Measurements from ENCODE around the gene ST8SIA1. TPM values are rescaled to one million over a fixed set of nuclear protein-coding genes. Genes with fewer than 3 reads are reported as not detected.

The ST8SIA1 gene
- total RNA-seq, 1 experiment from 2014 or later, result not detected

GRCh38 chr12:22238211-22238610, 96.3 kb downstream of the ST8SIA1 start:
- Histone ChIP-seq H3K18ac (ENCODE audit: insufficient read length, low read depth, low read length) (no peak overlapping the region), H4K8ac (replicated peaks; ENCODE audit: insufficient read length, low read depth, low read length) (no peak overlapping the region), H2BK20ac (ENCODE audit: low read depth, low read length, poor library complexity, severe bottlenecking) (no peak overlapping the region), H2BK12ac (ENCODE audit: insufficient read length, low read depth, low read length) (no peak overlapping the region), H3K4me2 (ENCODE audit: insufficient read depth, insufficient read length, low read length) (no peak overlapping the region), H3K79me1 (ENCODE audit: insufficient read depth, low read depth, low read length, poor library complexity, severe bottlenecking) (no peaks in the 10 kb centered on the region), H3K9me3 (ENCODE audit: control insufficient read depth, low read depth, low read length) (no peaks in the 10 kb centered on the region), H3K79me2 (ENCODE audit: insufficient read depth, low read length) (no peaks in the 10 kb centered on the region), H3K27me3 (ENCODE audit: insufficient read depth, low read length) (no peaks in the 10 kb centered on the region), H2AFZ (ENCODE audit: low read length) (no peak overlapping the region), H3K27ac (ENCODE audit: insufficient read length, low read depth, low read length) (no peak overlapping the region), H3K56ac (ENCODE audit: insufficient read length, low read depth, low read length) (no peak overlapping the region), H2BK15ac (ENCODE audit: low read depth, low read length) (no peak overlapping the region), H3K14ac (ENCODE audit: insufficient read depth, low read length) (no peak overlapping the region), H2AK5ac (ENCODE audit: insufficient read length, low read length) (no peak overlapping the region), H4K5ac (ENCODE audit: insufficient read length, low read depth, low read length) (no peak overlapping the region), H3K4ac (ENCODE audit: low read depth, low read length) (no peak overlapping the region), H4K91ac (ENCODE audit: insufficient read length, low read depth, low read length) (no peak overlapping the region), H3K4me1 (ENCODE audit: insufficient read depth, low read length) (no peaks in the 10 kb centered on the region), H3T11ph (ENCODE audit: low read length) (no peak overlapping the region), H2BK120ac (ENCODE audit: low read depth, low read length, poor library complexity, severe bottlenecking) (no peak overlapping the region), H2BK5ac (ENCODE audit: insufficient read length, low read length) (no peak overlapping the region), H3K23me2 (ENCODE audit: insufficient read length, low read depth, low read length, poor library complexity, severe bottlenecking) (no peaks in the 10 kb centered on the region), H3K9ac (ENCODE audit: extremely low read depth, insufficient read length, low read length) (no peak overlapping the region), H4K20me1 (ENCODE audit: control insufficient read depth, insufficient read depth, insufficient read length) (no peaks in the 10 kb centered on the region), H3K23ac (ENCODE audit: insufficient read length, low read depth, low read length) (no peak overlapping the region)
- Mint-ChIP-seq H3K36me3 (ENCODE audit: insufficient read depth in 1 of 3, low read depth in 3 of 3) (no peaks in the 10 kb centered on the region), H3K4me3 (no peak overlapping the region), H3K27me3 (ENCODE audit: low read depth) (peaks cover 1% of the 10 kb centered on the region; the same call in 1 of the 2 replicates), H3K9me3 (no peaks in the 10 kb centered on the region), H3K27ac (no peak overlapping the region), H3K4me1 (0 out of 4 replicates have a peak, but pooled peaks cover 0 to 3% of the 10 kb centered on the region in 2 experiments)
- WGBS (ENCODE audit: extremely low coverage, insufficient read length, low lambda C conversion rate), result no CpG with 5 or more reads among the region's 3 CpGs
- TF ChIP-seq CTCF (conservative IDR thresholded peaks at IDR 0.05), result no peak
- no peak for DNase-seq
